Amniotic stem cell (primary cell): ENCODE results near the gene GLT1D1.

Source experiments
- DNase-seq: peaks from one replicate; lab custom pipeline; 2025; lab: John Stamatoyannopoulos, UW

Gene GLT1D1

GRCh38 chr12:128856035-128856790 is 2.9 kb downstream of the GLT1D1 start:
- no peak for DNase-seq

GRCh38 chr12:128856791-128857078 is 3.5 kb downstream of the GLT1D1 start:
- DNase-seq, result no peak

GRCh38 chr12:128857133-128857763 is 4.0 kb downstream of the GLT1D1 start:
- DNase-seq, result no peak

- no peak for DNase-seq
Observed at GRCh38 chr12:128859311-128859710, 6.0 kb downstream of the GLT1D1 start.

GRCh38 chr12:128861226-128862016 is 8.1 kb downstream of the GLT1D1 start:
- DNase-seq, result no peak

GRCh38 chr12:128863957-128864356 is 10.7 kb downstream of the GLT1D1 start:
- no peak for DNase-seq

GRCh38 chr12:128864516-128865186 is 11.4 kb downstream of the GLT1D1 start:
- no peak for DNase-seq

GRCh38 chr12:128867466-128867865 is 14.2 kb downstream of the GLT1D1 start:
- DNase-seq, result no peak

DNA sequence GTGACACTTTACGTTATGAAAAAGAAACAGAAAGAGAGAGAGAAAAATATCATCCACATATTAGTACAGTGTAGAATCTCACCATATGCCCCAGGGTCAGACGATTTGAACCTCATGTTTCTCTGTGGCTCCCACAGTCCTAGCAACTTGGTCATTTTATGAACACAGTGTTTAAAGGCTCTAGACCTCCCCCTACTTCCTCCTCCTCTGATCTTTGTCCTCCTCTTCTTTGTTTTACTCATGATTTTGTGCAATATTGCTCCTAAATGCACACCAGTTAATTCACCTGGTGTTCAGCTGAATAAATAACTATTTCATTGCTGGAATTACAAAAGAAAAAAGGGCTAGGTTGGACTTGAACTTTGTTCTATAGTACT is 18.2 kb downstream of the GLT1D1 start:
- no peak for DNase-seq

GRCh38 chr12:128872303-128872702 is 19.0 kb downstream of the GLT1D1 start:
- no peak for DNase-seq

DNA sequence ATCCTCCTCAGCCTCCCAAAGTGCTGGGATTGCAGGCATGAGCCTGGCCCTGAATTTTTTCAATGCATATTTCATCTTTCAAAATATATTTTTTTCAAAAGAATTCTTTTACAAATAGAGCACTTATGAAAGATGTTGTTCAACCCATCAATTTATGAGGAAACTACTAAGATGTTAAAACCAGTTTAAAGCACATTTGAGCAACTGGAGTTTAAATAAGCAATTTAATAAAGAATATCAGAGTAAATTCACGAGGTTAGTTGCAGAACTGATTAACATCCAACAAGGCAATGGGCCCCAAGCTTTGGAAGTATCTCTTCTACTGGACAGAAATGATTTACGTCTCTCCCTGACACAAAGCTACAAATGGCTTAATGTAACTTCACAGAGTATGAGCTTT is 23.3 kb downstream of the GLT1D1 start:
- no peak for DNase-seq

DNA sequence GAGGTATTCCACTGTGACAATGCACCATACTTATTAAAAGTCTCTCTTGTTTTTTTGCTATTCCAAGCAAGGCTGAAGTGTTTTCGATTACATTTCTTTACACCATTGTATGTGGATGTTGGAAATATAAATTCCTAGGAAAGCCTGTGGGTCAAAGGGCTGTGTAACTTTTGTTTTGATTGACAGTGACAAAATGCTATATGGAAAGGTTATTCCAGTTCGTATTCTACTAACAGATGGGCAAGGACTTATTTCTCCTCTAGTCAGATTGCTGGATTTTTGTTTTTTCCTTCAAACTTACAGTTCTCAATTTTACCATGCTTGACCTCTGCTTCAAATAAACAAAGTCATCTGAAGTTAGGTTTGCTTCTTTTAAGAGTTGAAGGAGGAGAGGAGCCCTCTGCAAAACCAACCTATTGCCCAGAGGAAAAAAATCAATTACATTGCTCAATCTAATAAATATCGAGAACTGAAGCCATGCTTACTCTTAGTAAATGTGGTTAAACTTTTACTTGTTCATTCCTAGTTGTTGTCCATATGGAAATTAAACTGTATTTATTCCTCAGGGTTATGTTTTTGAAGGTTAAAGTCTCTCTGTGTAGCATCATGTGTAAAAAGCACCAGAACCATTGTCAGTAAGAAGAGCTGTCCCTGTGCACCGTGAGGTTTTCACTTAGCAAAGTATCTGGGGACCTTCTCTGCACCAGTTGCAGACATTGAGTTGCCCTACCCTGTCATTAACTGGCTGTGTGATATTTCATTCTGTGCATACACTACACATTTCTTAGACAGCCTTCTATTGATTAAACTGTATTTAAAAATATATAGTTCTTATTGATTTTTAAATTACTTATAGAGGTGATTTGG is 26.9 kb downstream of the GLT1D1 start:
- DNase-seq, result no peak

- no peak for DNase-seq
Observed at GRCh38 chr12:128891856-128892255, 38.6 kb downstream of the GLT1D1 start.

GRCh38 chr12:128903236-128903635 is 50.0 kb downstream of the GLT1D1 start:
- no peak for DNase-seq

DNA sequence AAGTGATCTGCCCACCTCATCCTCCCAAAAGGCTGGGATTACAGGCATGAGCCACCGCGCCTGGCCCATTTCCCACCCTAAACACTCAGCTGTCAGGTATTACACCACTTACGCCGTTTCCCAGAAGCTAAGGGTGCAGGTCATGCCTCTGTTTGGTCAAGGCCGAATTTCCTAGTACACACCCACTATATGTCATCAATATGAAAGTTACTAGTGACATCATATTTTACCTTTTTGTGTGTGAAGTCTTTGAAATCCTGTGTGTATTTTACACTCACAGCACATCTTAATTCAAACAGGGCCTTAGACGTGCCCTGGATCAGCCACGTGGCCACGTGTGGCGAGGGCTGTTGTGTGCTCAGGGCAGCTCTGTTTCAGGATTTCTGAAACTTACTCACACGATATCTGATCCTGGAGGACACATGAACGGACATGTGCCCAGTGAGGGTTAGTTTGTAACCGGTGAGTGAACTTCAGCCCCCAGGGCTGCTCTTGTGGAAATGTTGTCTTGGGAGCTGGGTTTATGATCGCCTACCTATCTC is 51.8 kb downstream of the GLT1D1 start:
- no peak for DNase-seq

- DNase-seq, result no peak
Observed at GRCh38 chr12:128906485-128907137, 53.3 kb downstream of the GLT1D1 start.

GRCh38 chr12:128908254-128908653 is 55.0 kb downstream of the GLT1D1 start:
- DNase-seq, result no peak

DNA sequence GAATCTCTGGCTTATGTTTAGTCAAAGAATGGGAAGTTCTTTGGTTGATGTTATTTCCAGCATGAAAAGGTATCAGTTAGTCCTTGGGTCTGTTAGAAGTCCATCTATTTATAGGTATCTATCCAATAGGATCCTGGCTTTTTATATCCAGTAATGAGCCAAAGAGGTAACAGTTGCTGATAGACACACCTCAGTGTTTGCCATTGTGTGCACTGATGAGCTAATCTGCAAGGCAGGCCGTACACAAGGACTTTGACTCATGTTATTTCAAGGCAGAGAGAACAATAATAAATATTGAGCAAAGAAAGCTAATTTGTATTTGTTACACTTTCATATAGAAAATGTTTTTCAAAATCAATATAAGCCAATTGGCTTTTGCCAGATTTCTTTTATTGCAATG is 56.4 kb downstream of the GLT1D1 start:
- DNase-seq, result no peak

DNA sequence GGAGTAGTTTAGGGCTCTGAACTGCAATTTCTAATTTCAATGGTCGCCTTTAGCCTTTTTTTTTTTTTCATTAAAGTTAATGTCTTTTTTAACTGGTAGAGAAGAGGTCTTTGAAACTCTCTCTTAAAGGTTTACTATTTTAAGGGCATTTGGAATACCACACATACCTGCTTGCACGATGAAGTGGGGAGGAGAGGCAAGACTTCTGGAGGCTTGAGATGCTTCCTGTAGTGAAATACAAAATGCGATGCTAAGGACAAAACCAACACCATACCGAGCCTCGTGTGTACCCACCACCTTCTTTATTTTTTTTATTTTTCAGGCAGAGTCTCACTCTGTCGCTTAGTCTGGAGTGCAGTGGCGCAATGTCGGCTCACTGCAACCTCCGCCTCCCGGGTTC is 57.4 kb downstream of the GLT1D1 start:
- no peak for DNase-seq

- no peak for DNase-seq
Observed at GRCh38 chr12:128911861-128912260, 58.6 kb downstream of the GLT1D1 start.
